Measurements from ENCODE around the gene MTMR2.

The MTMR2 gene

GRCh38 chr11:95908826-95909225 is 15.1 kb downstream of the MTMR2 start:
- no peak for TF ChIP-seq CTCF (IDR thresholded peaks at IDR 0.05; ENCODE audit: extremely low read depth, insufficient read depth, missing control alignments)
- in situ Hi-C loops (cut with MboI; ENCODE audit: low pct_unique_long_range_greater_than_20kb, low sequenced_read_pairs, unreplicated experiment), result no loop called here
- no peak for DNase-seq (ENCODE audit: low spot score)

- TF ChIP-seq CTCF (IDR thresholded peaks at IDR 0.05; ENCODE audit: extremely low read depth, insufficient read depth, missing control alignments), result no peak
- in situ Hi-C loops (cut with MboI; ENCODE audit: low pct_unique_long_range_greater_than_20kb, low sequenced_read_pairs, unreplicated experiment), result no loop called here
- no peak for DNase-seq (ENCODE audit: low spot score)
Measured at GRCh38 chr11:95907476-95907875, 16.4 kb downstream of the MTMR2 start.

GRCh38 chr11:95904009-95904650 is 19.8 kb downstream of the MTMR2 start:
- TF ChIP-seq CTCF (IDR thresholded peaks at IDR 0.05; ENCODE audit: extremely low read depth, insufficient read depth, missing control alignments), result no peak
- in situ Hi-C loops (cut with MboI; ENCODE audit: low pct_unique_long_range_greater_than_20kb, low sequenced_read_pairs, unreplicated experiment), result no loop called here
- DNase-seq (ENCODE audit: low spot score), result no peak

GRCh38 chr11:95898782-95899181 is 25.1 kb downstream of the MTMR2 start:
- no peak for TF ChIP-seq CTCF (IDR thresholded peaks at IDR 0.05; ENCODE audit: extremely low read depth, insufficient read depth, missing control alignments)
- in situ Hi-C loops (cut with MboI; ENCODE audit: low pct_unique_long_range_greater_than_20kb, low sequenced_read_pairs, unreplicated experiment), result no loop called here

GRCh38 chr11:95897731-95898130 is 26.2 kb downstream of the MTMR2 start:
- in situ Hi-C loops (cut with MboI; ENCODE audit: low pct_unique_long_range_greater_than_20kb, low sequenced_read_pairs, unreplicated experiment), result no loop called here
- DNase-seq (ENCODE audit: low spot score), result no peak

More at GRCh38 chr11:95898782-95899181, 25.1 kb downstream of the MTMR2 start:
- DNase-seq (ENCODE audit: low spot score), result no peak

GRCh38 chr11:95895815-95896214 is 28.1 kb downstream of the MTMR2 start:
- DNase-seq (ENCODE audit: low spot score), result no peak
- TF ChIP-seq CTCF (IDR thresholded peaks at IDR 0.05; ENCODE audit: extremely low read depth, insufficient read depth, missing control alignments), result no peak
- in situ Hi-C loops (cut with MboI; ENCODE audit: low pct_unique_long_range_greater_than_20kb, low sequenced_read_pairs, unreplicated experiment), result no loop called here

More at GRCh38 chr11:95897731-95898130, 26.2 kb downstream of the MTMR2 start:
- TF ChIP-seq CTCF (IDR thresholded peaks at IDR 0.05; ENCODE audit: extremely low read depth, insufficient read depth, missing control alignments), result no peak

Data from GM13977 (cell line).